Ovary (tissue), 1 donor: ENCODE results near the gene CEP170.
"Not testable (repeated sequence)": the region's sequence is repeated elsewhere in the genome, so short reads cannot be mapped to it uniquely, and the experiment has no call there.

Experiments used
- EP300 ChIP-seq: sonication (generic); formaldehyde crosslinking; IDR thresholded peaks from one replicate; pipeline ENCODE4 v1.6.1; 2017; ENCODE audit warnings: antibody characterized with exemption
- POLR2A ChIP-seq: fragments of 450-650 bp; IDR thresholded peaks from one replicate; pipeline ENCODE4 v1.6.1; 2017; ENCODE audit warnings: antibody characterized with exemption, mild to moderate bottlenecking, moderate library complexity

- TF ChIP-seq POLR2A, EP300: not testable (repeated sequence)
Observed at GRCh38 chr1:243215276-243215875, 39.7 kb downstream of the CEP170 start.
